Peyer's patch (tissue), 4 donors: ENCODE results near the gene MTCL1. TPM values are rescaled to one million over a fixed set of nuclear protein-coding genes. Genes with fewer than 3 reads are reported as not detected.
A peak's percentile ranks its signal among the peaks of the same experiment; 100 is the strongest.

Experiments used
- DNase-seq, 3 donors: peaks; one replicate each; pipeline ENCODE4 v3.0.0-alpha.2; 2017 to 2019
- H3K27ac ChIP-seq, 4 donors: fragments of 200-600 bp; sonication (generic); one replicate each; pipeline ENCODE4 v1.5.1; 2016 to 2019
- H3K27me3 ChIP-seq, 2 donors: fragments of 200-600 bp; sonication (generic); one replicate each; pipeline ENCODE4 v1.5.1; 2019
- H3K36me3 ChIP-seq, 3 donors: fragments of 200-600 bp; sonication (generic); one replicate each; pipeline ENCODE4 v1.5.1; 2016 to 2019
- H3K4me1 ChIP-seq, 4 donors: fragments of 200-600 bp; sonication (generic); one replicate each; pipeline ENCODE4 v1.5.1; 2016 to 2019
- H3K4me3 ChIP-seq, 4 donors: fragments of 200-600 bp; sonication (generic); 1 replicate in 3 of 4; 2 replicates in 1 of 4; pipeline ENCODE4 v1.5.1; 2016 to 2019; ENCODE audit warnings: mild to moderate bottlenecking in 1 of 4
- H3K9me3 ChIP-seq, 4 donors: fragments of 200-600 bp; sonication (generic); one replicate each; pipeline ENCODE4 v1.5.1; 2016 to 2019; ENCODE audit warnings: mild to moderate bottlenecking in 1 of 4
- POLR2A ChIP-seq, 2 donors: fragments of 450-650 bp; IDR thresholded peaks; one replicate each; pipeline ENCODE4 v1.5.1; 2017; ENCODE audit warnings: antibody characterized with exemption in 2 of 2, mild to moderate bottlenecking in 2 of 2, moderate library complexity in 2 of 2
- total RNA-seq, 4 donors: library from RNA; depleted of rRNA; stranded (reverse); fragments of >200 nt; gene quantifications; one replicate each; pipeline ENCODE4 v1.1.0, GENCODE V29; 2016
- TF ChIP-seq, protein P1 (sequence below), 6 experiments: fragments of 450-650 bp in 4 of 6; fragments of 200-600 bp in 2 of 6; sonication (generic) in 1 of 6; IDR thresholded peaks; one replicate each; pipeline ENCODE4 v1.5.1; 2017 to 2019; ENCODE audit warnings: antibody characterized with exemption in 6 of 6, mild to moderate bottlenecking in 3 of 6, moderate library complexity in 1 of 6

MTCL1 gene
- total RNA-seq, 4 donors from 2014 or later: 4.2 to 27.2 (median 6.3) TPM

- H3K4me1 ChIP-seq: peaks cover 0 to 10% (median 0%) of the 10 kb centered on the region in 4 donors
- no peaks in the 10 kb centered on the region for H3K36me3 ChIP-seq
- TF ChIP-seq POLR2A (IDR thresholded peaks at IDR 0.05): no peak
- TF ChIP-seq, protein P1, sequence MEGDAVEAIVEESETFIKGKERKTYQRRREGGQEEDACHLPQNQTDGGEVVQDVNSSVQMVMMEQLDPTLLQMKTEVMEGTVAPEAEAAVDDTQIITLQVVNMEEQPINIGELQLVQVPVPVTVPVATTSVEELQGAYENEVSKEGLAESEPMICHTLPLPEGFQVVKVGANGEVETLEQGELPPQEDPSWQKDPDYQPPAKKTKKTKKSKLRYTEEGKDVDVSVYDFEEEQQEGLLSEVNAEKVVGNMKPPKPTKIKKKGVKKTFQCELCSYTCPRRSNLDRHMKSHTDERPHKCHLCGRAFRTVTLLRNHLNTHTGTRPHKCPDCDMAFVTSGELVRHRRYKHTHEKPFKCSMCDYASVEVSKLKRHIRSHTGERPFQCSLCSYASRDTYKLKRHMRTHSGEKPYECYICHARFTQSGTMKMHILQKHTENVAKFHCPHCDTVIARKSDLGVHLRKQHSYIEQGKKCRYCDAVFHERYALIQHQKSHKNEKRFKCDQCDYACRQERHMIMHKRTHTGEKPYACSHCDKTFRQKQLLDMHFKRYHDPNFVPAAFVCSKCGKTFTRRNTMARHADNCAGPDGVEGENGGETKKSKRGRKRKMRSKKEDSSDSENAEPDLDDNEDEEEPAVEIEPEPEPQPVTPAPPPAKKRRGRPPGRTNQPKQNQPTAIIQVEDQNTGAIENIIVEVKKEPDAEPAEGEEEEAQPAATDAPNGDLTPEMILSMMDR (IDR thresholded peaks at IDR 0.05): no peak
- no peak overlapping the region for H3K27ac ChIP-seq
- H3K4me3 ChIP-seq: no peak overlapping the region
- DNase-seq: no peak
- no peaks in the 10 kb centered on the region for H3K27me3 ChIP-seq
- H3K9me3 ChIP-seq: no peaks in the 10 kb centered on the region
These were observed 88.2 kb downstream of the MTCL1 start for GRCh38 chr18:8793445-8794155.

- no peak for TF ChIP-seq POLR2A (IDR thresholded peaks at IDR 0.05)
- TF ChIP-seq, protein P1 (IDR thresholded peaks at IDR 0.05): peak in 1 of 6 experiments; percentile 3
- no peaks in the 10 kb centered on the region for H3K36me3 ChIP-seq
- peak in 2 of 3 donors; percentile 66 to 71 for DNase-seq
- H3K4me3 ChIP-seq: no peak overlapping the region
- H3K27me3 ChIP-seq: no peaks in the 10 kb centered on the region
- no peaks in the 10 kb centered on the region for H3K9me3 ChIP-seq
- H3K27ac ChIP-seq: peak overlapping the region in 2 of 4 donors; percentile 44 to 77
- H3K4me1 ChIP-seq: peaks cover 0 to 16% (median 0%) of the 10 kb centered on the region in 4 donors
These were observed 89.0 kb downstream of the MTCL1 start for GRCh38 chr18:8794156-8794933.

- TF ChIP-seq POLR2A (IDR thresholded peaks at IDR 0.05): no peak
- TF ChIP-seq, protein P1 (IDR thresholded peaks at IDR 0.05): no peak
- no peak for DNase-seq
- Histone ChIP-seq H3K27me3 (no peaks in the 10 kb centered on the region), H3K4me1 (peaks cover 0 to 16% (median 0%) of the 10 kb centered on the region in 4 donors), H3K27ac (no peak overlapping the region), H3K9me3 (no peaks in the 10 kb centered on the region), H3K36me3 (no peaks in the 10 kb centered on the region), H3K4me3 (no peak overlapping the region)
These were observed 89.6 kb downstream of the MTCL1 start for GRCh38 chr18:8794934-8795280.

- Histone ChIP-seq H3K9me3 (no peaks in the 10 kb centered on the region), H3K4me3 (no peak overlapping the region), H3K36me3 (no peaks in the 10 kb centered on the region), H3K27ac (no peak overlapping the region), H3K4me1 (peaks cover 0 to 16% (median 0%) of the 10 kb centered on the region in 4 donors), H3K27me3 (no peaks in the 10 kb centered on the region)
- no peak for DNase-seq
- TF ChIP-seq, protein P1 (IDR thresholded peaks at IDR 0.05): no peak
- TF ChIP-seq POLR2A (IDR thresholded peaks at IDR 0.05): no peak
These were observed 90.4 kb downstream of the MTCL1 start for GRCh38 chr18:8795586-8796325.

DNA sequence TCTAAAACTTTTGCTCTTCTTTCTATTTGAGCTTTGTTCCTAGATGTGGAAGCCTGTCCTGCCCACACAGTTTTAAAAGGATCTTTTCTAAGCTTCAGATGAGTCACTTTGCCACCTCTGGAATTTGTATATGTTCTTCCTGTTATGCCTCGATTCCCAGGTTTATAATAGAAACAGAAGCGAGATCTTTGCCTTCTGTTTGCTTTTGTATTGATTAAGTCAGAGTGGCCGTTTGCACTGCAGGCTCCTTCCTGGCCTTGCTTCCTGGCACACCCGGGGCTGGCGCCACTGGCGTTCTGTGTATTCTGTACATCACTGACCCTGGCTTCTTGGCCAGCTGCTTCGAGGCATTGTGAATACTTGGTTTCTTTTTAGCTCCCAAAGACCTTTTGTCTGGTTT is 91.8 kb downstream of the MTCL1 start:
- no peaks in the 10 kb centered on the region for H3K9me3 ChIP-seq
- peaks cover 0 to 16% (median 0%) of the 10 kb centered on the region in 4 donors for H3K4me1 ChIP-seq
- DNase-seq: no peak
- H3K36me3 ChIP-seq: no peaks in the 10 kb centered on the region
- H3K27me3 ChIP-seq: no peaks in the 10 kb centered on the region
- TF ChIP-seq, protein P1 (IDR thresholded peaks at IDR 0.05): no peak
- TF ChIP-seq POLR2A (IDR thresholded peaks at IDR 0.05): no peak
- H3K27ac ChIP-seq: no peak overlapping the region
- no peak overlapping the region for H3K4me3 ChIP-seq
